HG03432 (cell line): ENCODE results near the gene KIF5C.
A peak's percentile ranks its signal among the peaks of the same experiment; 100 is the strongest.

ENCODE experiments used
- ATAC-seq: cut with Tn5 transposase; IDR thresholded peaks from one replicate; pipeline ENCODE4 v1.9.1; 2021; ENCODE audit warnings: mild to moderate bottlenecking, moderate library complexity; ENCODE audit not compliant: unreplicated experiment

Gene KIF5C

DNA sequence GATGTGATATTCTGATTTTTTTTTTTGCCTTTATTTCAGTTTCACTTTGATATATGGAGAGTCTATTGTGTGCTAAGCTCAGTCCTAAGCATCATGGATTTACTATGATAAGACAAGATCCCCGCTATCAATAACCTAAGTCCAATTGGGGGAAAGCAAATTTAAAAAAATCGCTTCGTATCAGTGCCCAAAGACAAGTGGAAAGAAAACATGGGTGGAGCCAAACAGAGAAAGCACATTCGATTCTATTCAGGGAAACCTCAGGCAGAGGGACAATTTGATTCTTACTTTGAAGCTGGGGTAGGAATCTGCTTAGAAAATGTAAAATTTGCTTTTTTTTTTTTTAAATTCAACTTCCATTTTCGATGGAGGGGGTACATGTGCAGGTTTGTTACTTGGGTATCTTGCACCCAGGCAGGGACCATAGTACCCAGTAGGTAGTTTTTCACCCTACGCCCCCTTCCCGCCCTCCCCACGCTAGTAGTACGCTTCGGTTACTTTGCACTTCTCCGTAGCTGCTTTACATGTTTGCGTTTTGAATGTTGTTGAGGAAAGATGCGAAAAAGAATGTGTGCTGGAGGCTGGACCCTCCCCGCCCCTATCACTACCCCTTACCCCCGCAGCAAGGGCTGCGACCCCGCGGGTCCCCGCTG, 12.4 kb downstream of the KIF5C start:
- no peak for ATAC-seq

DNA sequence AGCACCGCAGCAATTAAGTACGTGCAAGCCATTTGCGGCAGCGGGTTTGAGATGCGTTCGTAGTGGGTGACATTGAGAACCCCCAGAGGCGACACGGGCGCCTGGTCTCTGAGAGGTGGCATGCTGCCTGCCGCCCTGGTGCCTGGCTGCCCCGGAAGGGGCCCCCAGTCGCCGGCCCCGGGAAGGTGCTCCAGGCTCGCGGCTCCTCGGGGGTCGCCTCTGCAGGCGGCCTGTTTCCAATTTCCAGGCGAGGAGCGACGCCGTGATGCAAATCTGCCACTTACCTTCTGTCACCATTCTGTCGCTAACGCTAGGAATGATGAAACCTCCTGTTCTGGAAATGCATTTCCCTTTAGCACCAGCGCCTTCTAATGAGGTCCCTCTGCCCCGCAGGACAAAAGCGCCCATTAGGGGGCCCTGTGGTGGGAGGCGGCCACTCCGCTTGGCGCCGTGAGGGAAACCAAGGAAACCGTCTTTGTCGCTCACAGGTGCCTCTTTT, 13.0 kb downstream of the KIF5C start:
- no peak for ATAC-seq

DNA sequence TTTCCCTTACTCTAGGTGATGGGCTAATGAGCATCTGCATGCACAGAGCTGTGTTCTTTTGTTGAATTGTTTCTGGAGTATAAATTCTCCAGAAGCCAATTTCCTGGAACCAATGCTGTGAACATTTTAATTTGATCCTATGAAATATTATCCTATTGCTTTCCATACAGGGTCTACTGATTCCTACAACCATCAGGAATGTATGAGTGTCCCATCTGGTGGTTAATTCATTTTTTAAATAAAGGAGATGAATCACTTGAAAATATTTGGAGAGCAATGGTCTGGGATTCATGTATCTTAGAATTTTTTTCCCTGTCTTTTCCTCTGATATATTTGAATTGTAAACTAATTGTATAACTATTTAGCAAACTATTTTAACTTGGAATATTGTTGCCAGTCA, 14.0 kb downstream of the KIF5C start:
- no peak for ATAC-seq

DNA sequence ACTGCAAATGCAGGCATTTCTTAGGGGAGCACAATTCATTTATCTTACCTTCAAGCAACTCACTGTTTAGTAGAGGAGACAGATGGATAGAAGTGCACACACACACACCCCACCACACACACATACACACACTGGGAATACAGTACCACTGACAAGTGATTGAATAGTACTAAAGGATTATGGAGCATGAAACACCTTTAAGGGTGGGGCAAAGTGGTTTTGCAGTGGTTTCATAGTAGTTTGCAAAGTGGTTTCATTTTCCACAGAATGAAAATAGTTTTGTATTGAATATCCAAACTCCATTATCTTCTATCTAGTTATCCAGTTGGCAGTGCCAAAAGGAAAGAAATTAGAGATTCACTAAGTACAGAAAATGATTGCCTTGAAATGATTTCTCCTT, 18.9 kb downstream of the KIF5C start:
- ATAC-seq: no peak

DNA sequence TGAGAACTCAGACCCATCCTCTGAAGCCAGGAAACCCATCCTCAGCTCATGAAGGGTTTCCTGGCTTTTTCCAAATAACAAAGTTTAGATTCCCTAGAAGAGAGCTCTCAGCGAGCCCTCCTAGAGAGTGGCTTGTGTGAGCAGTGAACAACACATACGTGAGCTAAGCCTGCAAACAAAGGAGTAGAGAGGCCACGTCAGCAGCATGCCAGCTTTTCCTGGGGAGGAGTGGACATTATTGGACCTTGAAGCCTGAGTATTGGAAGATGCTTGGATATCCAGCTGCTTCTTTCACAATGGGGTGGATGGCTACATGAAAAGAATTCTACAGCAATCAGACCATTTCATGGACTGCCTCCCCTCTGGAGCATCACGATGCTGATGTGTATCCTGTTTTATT, 21.1 kb downstream of the KIF5C start:
- no peak for ATAC-seq

DNA sequence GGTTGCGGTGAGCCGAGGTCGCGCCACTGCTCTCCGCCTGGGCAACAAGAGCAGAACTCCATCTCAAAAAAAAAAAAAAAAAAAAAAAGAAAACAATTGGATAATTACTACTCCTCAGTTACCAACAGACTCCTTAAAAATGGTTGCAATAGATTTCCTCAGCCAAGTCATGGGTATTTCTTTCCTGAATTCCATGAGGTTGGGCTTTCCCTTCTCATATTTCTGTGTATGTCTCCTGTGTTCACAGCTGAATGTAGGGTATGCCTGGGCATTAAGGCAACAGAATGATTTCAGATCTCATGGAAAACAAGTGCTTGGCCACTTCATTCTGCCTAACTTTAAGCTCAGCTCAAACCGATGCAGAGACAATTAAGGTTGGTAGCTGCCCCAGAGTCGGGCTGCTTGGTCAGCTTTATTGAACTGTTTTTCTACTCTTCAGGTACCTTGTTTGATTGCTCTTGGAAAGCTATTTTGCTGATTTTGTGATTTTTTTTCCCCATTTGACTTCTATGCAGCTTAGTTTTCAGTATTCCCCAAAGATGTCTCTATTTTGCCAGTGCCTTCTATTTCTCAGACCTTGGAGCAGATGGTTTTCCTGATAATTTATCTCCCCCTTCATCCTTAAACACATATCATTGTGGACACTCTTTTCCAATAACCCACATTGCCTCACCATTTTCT, 24.8 kb downstream of the KIF5C start:
- no peak for ATAC-seq

DNA sequence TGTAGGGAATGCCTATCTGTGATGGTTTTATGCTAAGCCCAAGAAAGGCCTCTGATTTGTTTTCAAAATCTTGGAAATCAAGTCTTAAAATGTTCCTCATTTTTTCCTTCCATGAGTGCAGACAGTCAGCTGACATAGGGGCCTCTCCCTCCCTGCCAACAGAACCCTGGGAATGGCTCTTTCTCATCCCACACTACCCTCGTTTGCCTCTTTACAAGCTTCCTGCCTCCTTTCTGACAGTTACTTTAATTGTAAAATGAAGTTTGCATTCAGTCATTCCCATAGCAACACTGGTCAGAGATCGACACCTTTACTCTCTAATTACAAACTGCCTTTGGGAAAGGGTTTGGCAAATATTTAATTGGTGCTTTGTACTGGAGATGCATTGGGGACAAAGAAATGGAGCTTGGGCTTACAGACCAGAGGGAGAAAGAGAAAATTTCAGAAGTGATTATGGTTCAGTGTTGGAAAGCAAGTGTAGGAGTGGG, 25.4 kb downstream of the KIF5C start:
- no peak for ATAC-seq

DNA sequence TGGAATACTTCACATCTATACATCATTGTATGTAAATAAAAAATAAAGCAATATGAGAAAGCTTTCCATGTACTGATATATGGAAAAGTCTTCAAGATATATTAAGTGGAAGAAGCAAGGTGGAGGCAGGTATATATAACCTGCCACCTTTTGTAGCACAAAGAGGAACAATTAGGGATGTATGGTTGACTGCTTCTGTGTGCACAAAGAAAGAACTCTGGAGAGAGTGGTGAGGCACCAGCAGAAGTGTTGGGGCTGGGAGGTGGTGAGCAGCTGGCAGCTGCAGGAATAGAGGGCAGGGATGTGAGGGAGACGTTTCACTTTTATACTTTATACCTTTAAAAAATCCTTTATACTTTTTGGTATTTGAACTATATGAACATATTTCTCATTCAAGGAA, 26.1 kb downstream of the KIF5C start:
- ATAC-seq: no peak

DNA sequence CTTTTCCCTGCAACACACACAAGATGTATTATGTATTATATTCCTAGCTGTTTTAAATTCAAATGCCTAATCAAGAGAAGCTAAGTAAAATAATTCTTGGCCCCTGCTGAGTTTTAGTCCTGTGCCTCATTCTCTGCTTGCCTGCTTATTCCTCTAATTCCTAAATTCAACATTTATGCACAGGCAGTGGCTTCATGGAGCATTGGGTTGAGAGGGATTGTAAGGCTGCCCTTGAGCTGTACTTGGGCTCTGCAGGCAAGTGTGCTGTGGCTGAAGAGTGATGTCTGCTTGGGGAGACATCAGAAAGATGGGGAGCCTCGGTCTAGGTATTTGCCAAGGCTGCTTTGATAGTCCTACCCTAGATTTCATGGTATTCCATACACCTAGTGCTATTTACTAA, 27.8 kb downstream of the KIF5C start:
- no peak for ATAC-seq

DNA sequence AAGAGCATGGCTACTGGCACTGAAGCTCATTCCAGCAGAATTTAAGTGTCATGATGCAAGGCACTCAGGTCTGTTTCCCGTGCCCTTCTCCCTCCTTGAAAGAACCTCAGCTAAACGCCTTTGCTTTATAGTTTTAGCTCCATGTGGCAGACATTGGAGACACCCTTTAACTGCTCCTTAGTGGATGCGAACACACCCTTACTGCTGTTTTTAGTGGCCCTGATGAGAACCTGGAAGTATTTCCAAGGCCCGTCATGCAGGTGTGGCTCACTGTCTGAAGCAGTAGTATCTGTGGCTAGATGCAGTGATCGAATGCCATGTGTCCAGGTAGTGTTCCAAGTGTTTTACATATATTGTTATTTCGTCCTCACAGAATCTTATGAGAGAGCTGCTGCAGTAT, 28.3 kb downstream of the KIF5C start:
- ATAC-seq: no peak

DNA sequence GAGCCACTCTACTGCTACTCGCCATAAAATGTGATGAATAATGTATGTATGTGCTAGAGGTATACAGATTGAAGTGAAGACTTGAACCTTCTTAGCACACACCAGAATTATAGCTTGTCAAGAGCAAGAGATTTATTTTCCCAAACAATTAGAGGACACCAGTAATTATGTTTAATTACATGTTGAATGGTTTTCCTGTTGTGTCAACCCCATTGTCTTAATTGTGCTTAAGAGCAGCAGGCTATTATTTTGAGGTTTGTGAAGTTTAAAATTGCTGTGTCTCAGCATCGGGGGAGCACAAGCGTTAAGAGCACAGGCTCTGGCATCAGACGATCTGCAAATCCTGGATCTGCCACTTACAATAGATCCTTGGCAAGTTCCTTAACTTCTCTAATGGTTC, 29.0 kb downstream of the KIF5C start:
- no peak for ATAC-seq

DNA sequence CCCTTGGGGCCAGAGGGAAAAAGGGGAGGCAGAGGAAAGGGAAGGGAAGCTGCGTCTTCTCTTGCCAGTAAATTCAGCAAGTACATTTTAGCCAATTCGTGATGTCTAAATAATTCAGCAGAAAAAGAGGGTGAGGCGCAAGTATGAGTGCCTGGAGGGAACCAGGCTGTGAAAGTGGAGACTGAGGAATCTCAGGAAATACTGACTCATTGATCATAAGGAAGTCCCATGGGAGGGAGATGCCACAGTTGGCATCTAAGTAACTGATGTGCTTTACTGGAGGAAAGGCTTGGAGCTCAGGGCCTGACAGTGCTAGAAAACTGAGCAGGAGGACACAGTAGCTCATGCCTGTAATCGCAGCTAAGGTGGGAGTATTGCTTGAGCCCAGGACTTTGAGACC, 31.1 kb downstream of the KIF5C start:
- ATAC-seq: no peak

DNA sequence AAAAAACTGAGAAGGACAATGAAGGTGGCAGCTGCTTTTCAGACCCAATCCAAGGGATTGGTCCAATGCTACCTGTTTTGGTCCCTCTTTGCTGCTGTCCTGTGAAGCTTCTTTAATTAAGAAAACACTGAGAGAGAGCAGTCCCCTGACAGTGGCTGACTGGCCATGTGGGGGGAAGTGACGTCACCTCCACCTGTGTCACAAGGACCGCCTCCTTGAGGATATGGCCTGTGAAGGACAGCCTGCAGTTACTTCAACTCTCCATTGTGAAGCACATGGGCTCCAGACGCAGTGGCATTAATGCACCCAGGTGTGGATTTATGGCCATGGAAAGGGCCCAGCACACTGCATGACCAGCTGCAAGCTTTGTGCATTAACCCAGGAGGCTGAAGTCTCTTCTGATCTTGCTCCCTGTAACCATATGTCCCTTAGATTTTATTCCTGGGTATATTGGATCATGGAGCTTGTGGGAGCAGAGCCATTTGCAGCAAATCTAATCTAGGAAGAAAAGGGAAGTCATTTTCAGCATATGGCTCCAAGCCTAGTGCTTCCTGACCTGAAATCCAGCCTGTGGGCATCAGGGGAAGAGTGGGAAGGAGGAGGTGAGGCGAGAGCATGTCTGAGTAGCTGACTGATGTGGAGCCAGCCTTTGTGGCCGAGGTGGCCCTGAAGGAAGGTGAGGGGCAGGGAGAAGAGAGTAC, 32.2 kb downstream of the KIF5C start:
- ATAC-seq: peak; percentile 57

DNA sequence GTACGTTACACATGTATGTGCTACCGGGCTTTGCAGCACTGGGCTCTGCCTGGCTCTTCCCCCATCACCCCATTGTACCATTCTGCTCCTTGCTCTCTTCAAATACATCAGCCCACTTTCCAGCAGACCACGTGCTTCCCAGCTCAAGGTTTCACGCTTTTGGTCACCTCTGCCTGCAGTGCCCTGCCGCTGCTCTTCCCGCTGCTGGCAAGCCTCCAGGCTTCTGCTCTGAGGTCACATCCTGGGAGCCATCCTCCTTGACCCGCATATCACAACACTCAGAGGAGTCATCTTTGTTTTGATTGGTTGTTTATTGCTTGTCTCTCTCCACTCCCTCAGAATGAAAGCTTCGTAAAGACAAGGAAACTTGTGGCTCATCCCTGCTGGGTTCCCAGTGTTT, 34.1 kb downstream of the KIF5C start:
- ATAC-seq: no peak

DNA sequence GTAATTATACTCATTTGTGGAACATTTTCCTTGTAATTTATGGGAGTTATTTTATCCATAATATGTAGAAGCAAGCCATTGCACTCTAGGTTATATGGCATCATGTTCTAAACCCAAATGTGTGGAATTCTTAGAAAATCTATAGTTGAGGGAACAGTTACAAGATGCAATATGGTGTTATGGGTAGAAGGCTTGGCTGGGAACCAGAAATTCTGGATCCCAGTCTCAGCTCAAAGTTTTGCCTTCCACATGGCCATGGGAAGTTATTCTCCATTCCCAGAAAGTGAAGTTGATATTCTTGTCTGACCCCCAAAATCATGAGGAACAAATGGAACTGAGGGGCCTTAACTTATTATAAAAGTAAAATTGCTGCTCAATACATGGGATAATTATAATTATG, 38.0 kb downstream of the KIF5C start:
- ATAC-seq: no peak

DNA sequence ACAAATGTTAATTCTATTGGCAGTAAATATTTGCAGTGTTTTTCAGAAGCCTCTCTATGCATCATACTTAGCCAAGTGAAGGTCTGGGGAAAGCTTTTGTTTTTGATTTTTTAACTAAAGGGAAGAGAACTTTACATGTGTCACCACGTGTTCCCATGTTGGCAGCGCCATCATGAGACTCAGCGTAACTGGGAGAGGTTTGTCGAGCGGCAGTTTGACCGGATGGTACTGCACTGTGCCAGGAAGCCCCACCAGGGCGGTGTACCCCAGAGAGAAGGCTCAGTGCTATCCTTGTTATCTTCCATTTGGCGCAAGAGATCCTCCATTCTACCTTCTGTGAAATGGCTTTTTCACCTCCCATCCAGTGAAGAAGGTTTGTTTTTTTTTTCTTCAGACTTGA, 38.5 kb downstream of the KIF5C start:
- no peak for ATAC-seq

DNA sequence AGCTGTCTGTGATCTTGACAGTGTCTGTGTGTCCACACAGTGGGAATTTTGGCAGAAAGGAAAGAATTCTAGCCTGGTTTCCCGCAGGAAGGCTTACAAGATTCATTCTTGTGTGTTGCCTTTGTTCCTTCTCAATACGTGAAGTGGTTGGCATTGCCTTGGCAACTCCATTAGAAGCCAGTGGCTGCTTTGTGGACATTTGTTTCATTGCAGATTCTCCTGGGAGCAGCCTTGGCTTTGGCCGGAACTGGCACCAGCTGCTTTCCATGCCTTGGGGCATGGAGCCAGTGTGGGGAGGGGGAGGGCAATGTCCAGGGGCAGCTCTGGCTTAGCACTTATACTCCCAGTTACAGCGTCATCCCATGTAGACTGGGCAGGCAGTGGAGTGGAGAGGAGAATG, 39.4 kb downstream of the KIF5C start:
- no peak for ATAC-seq

DNA sequence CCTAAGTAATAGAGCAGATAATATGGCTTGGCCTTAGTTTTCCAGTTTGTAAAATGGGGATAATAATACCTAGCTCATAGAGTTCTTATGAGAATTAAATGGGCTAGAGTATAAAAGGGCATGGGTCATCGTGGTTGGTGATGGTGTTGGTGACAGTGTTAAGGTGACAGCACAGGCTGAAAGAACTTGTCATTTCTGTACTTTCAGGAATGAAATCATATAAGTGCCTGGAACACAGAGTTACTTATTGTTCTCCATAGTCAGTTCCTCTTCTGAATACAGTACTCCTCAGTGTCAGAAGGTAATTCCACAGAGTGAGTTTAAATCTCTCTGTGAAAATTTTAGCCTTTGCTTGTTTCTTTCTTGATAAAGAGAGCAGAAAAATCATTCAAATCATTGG, 42.4 kb downstream of the KIF5C start:
- ATAC-seq: peak; percentile 77

DNA sequence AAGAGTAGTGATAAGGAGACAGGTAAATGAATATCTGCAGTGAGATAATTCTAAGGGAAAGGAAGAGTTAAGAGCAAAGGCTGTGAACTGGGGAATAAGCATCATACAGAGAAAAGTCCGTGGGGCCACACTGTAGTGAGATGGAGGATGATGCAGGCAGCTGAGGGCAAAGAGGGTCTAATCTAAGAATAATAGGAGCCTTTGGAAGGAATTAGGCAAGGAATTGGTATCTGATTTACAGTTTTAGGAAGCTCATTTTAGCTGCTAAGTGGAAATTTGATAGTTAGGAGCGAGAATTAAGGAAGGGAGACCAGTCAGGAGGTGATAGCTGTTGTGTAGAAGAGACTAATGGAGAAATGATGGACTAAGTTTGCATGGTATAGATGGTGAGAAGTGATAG, 43.5 kb downstream of the KIF5C start:
- ATAC-seq: no peak

DNA sequence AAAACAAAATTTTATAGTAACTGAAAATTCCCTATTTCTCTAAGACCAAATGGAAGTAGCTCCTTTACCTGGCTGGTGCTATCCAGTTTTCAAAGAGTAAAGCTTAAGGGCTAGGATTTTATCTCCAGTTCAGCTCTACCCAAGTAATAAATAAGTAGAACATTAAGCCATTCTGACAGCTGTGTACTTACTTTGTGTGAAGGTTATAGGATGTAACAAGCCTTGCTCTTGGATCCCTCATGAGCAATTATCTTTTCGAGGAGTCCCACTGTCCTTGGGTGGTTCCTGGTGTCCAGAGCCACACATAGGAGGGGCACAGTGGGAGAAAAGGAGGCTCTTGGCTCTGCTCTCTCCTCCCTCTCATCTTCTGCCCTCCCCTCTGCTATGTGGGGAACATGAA, 45.5 kb downstream of the KIF5C start:
- ATAC-seq: no peak

DNA sequence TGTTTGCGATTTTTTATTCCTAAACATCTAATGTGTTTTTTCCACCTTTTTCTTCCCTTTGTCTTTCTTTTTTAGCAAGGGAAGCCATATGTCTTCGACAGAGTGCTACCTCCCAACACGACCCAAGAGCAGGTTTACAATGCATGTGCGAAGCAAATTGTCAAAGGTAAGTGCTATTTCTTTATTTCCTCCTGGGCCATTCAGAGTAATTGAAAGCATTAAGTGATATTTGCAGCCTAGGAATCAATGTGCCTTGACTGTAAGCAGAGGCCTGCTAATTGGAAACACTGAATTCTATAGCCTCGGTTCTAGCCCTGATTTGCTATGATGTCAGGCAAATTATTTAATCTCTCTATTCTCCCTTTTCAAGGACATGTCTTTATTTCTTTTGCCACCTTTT, 47.0 kb downstream of the KIF5C start:
- ATAC-seq: no peak
